Measurements from ENCODE around the gene INHBE. TPM values are rescaled to one million over a fixed set of nuclear protein-coding genes. Genes with fewer than 3 reads are reported as not detected.

INHBE gene
- total RNA-seq, 2 experiments from 2014 or later = not detected

DNA sequence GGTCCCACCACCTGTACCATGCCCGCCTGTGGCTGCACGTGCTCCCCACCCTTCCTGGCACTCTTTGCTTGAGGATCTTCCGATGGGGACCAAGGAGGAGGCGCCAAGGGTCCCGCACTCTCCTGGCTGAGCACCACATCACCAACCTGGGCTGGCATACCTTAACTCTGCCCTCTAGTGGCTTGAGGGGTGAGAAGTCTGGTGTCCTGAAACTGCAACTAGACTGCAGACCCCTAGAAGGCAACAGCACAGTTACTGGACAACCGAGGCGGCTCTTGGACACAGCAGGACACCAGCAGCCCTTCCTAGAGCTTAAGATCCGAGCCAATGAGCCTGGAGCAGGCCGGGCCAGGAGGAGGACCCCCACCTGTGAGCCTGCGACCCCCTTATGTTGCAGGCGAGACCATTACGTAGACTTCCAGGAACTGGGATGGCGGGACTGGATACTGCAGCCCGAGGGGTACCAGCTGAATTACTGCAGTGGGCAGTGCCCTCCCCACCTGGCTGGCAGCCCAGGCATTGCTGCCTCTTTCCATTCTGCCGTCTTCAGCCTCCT, 1.1 kb downstream of the INHBE start:
- peak overlapping the region; percentile 49 for H3K4me3 Mint-ChIP-seq
- Histone ChIP-seq H3K4me3 (ENCODE audit: low read length) (no peak overlapping the region), H3K27me3 (ENCODE audit: control insufficient read depth in 1 of 2, insufficient read depth in 2 of 2, low read length in 2 of 2) (peaks cover 6 to 10% of the 10 kb centered on the region in 2 experiments), H3K36me3 (ENCODE audit: insufficient read depth, low read length) (no peaks in the 10 kb centered on the region), H3K9me3 (ENCODE audit: control insufficient read depth in 1 of 2, insufficient read depth in 1 of 2, low read length in 2 of 2) (no peaks in the 10 kb centered on the region), H3K27ac (ENCODE audit: low read depth in 1 of 2, low read length in 2 of 2) (no peak overlapping the region), H3K4me1 (ENCODE audit: insufficient read depth, low read length) (peaks cover 40% of the 10 kb centered on the region)
- H3K36me3 Mint-ChIP-seq (ENCODE audit: low read depth) = peaks cover 8% of the 10 kb centered on the region
- CTCF ChIA-PET = interaction anchor here (0.7 to 1.3 kb wide), 5 partner anchors 9 to 177 kb away, joined by 3 to 5 read pairs (median 3); partner anchors contain the start of gene B4GALNT1
- POLR2A ChIA-PET = interaction anchor here (1.1 kb wide), 1 partner anchor 21 kb away, joined by 3 read pairs; no protein-coding TSS in a partner anchor
- ATAC-seq (ENCODE audit: poor library complexity) (no peak), DNase-seq (peak in 8 of 14 experiments; percentile 28 to 75 (median 48))
- H3K27ac Mint-ChIP-seq = no peak overlapping the region
- peaks cover 34% of the 10 kb centered on the region for H3K4me1 Mint-ChIP-seq (ENCODE audit: low read depth)
- no peaks in the 10 kb centered on the region for H3K9me3 Mint-ChIP-seq
- H3K27me3 Mint-ChIP-seq = peaks cover 14% of the 10 kb centered on the region
- peak; percentile 56 for TF ChIP-seq CTCF (IDR thresholded peaks at IDR 0.05)
- intact Hi-C loops (cut with DNase I, micrococcal nuclease) = loop anchor here (2.0 to 10.0 kb wide), 2 partner anchors 27 to 191 kb away; no protein-coding TSS in a partner anchor

- Histone ChIP-seq H3K4me1 (ENCODE audit: insufficient read depth, low read length) (peaks cover 47% of the 10 kb centered on the region), H3K27me3 (ENCODE audit: control insufficient read depth in 1 of 2, insufficient read depth in 2 of 2, low read length in 2 of 2) (peaks cover 9 to 11% of the 10 kb centered on the region in 2 experiments), H3K36me3 (ENCODE audit: insufficient read depth, low read length) (no peaks in the 10 kb centered on the region), H3K27ac (ENCODE audit: low read depth in 1 of 2, low read length in 2 of 2) (no peak overlapping the region), H3K9me3 (ENCODE audit: control insufficient read depth in 1 of 2, insufficient read depth in 1 of 2, low read length in 2 of 2) (no peaks in the 10 kb centered on the region), H3K4me3 (ENCODE audit: low read length) (no peak overlapping the region)
- Mint-ChIP-seq H3K27me3 (peaks cover 19% of the 10 kb centered on the region), H3K9me3 (no peaks in the 10 kb centered on the region), H3K4me1 (ENCODE audit: low read depth) (peaks cover 41% of the 10 kb centered on the region), H3K4me3 (peak overlapping the region; percentile 25), H3K27ac (no peak overlapping the region), H3K36me3 (ENCODE audit: low read depth) (peaks cover 8% of the 10 kb centered on the region)
- CTCF ChIA-PET = interaction anchor here (1.2 kb wide), 1 partner anchor 25 kb away, joined by 3 read pairs; no protein-coding TSS in a partner anchor
- DNase-seq = no peak
- TF ChIP-seq CTCF (IDR thresholded peaks at IDR 0.05) = no peak
- intact Hi-C loops (cut with DNase I, micrococcal nuclease) = loop anchor here (2.0 to 10.0 kb wide), 2 partner anchors 28 to 192 kb away; no protein-coding TSS in a partner anchor
- POLR2A ChIA-PET = no interaction called here
- no peak for ATAC-seq (ENCODE audit: poor library complexity)
Observed at GRCh38 chr12:57456737-57457490, 1.8 kb downstream of the INHBE start.

GRCh38 chr12:57458665-57459054, 3.6 kb downstream of the INHBE start:
- ChIA-PET CTCF (interaction anchor here (0.8 to 2.0 kb wide), 22 partner anchors 10 to 283 kb away, joined by 3 to 28 read pairs (median 5); partner anchors contain the start of genes ARHGAP9, MARS1, OS9 and R3HDM2), POLR2A (interaction anchor here (0.9 to 6.5 kb wide), 13 partner anchors 11 to 282 kb away, joined by 3 to 93 read pairs (median 7); partner anchors contain the start of genes ARHGAP9, B4GALNT1, DDIT3 and INHBC)
- Histone ChIP-seq H3K4me1 (ENCODE audit: insufficient read depth, low read length) (peaks cover 59% of the 10 kb centered on the region), H3K36me3 (ENCODE audit: insufficient read depth, low read length) (no peaks in the 10 kb centered on the region), H3K4me3 (ENCODE audit: low read length) (peak overlapping the region; percentile 68), H3K27me3 (ENCODE audit: control insufficient read depth in 1 of 2, insufficient read depth in 2 of 2, low read length in 2 of 2) (peaks cover 9 to 14% of the 10 kb centered on the region in 2 experiments), H3K27ac (ENCODE audit: low read depth in 1 of 2, low read length in 2 of 2) (peak overlapping the region; percentile 58 to 86), H3K9me3 (ENCODE audit: control insufficient read depth in 1 of 2, insufficient read depth in 1 of 2, low read length in 2 of 2) (no peaks in the 10 kb centered on the region)
- Mint-ChIP-seq H3K36me3 (ENCODE audit: low read depth) (peaks cover 8% of the 10 kb centered on the region), H3K27ac (peak overlapping the region; percentile 95), H3K4me1 (ENCODE audit: low read depth) (peaks cover 50% of the 10 kb centered on the region), H3K4me3 (peak overlapping the region; percentile 98), H3K9me3 (no peaks in the 10 kb centered on the region), H3K27me3 (peaks cover 26% of the 10 kb centered on the region)
- ATAC-seq (ENCODE audit: poor library complexity) (no peak), DNase-seq (no peak)
- intact Hi-C loops (cut with DNase I, micrococcal nuclease) = loop anchor here (1.0 to 10.0 kb wide), 5 partner anchors 88 to 194 kb away; partner anchors contain the start of gene DCTN2 (in 1 of the 2)
- no peak for TF ChIP-seq CTCF (IDR thresholded peaks at IDR 0.05)

Data from CD4-positive, alpha-beta T cell (primary cell).